M059J (cell line): ENCODE measurements around the gene MACROD2. TPM values are rescaled to one million over a fixed set of nuclear protein-coding genes. Genes with fewer than 3 reads are reported as not detected.
A peak's percentile ranks its signal among the peaks of the same experiment; 100 is the strongest.

Source experiments
- DNase-seq: peaks from one replicate; pipeline ENCODE4 v3.0.0-alpha.2; 2012; ENCODE audit warnings: low read depth
- total RNA-seq: library from RNA; depleted of rRNA; stranded (reverse); fragments of >200 nt; shearing (Covaris generic); gene quantifications from 2 replicates; pipeline ENCODE4 v1.2.3, GENCODE V29; 2014

MACROD2 gene
- total RNA-seq, 1 experiment from 2014 or later: 1.8 TPM

DNA sequence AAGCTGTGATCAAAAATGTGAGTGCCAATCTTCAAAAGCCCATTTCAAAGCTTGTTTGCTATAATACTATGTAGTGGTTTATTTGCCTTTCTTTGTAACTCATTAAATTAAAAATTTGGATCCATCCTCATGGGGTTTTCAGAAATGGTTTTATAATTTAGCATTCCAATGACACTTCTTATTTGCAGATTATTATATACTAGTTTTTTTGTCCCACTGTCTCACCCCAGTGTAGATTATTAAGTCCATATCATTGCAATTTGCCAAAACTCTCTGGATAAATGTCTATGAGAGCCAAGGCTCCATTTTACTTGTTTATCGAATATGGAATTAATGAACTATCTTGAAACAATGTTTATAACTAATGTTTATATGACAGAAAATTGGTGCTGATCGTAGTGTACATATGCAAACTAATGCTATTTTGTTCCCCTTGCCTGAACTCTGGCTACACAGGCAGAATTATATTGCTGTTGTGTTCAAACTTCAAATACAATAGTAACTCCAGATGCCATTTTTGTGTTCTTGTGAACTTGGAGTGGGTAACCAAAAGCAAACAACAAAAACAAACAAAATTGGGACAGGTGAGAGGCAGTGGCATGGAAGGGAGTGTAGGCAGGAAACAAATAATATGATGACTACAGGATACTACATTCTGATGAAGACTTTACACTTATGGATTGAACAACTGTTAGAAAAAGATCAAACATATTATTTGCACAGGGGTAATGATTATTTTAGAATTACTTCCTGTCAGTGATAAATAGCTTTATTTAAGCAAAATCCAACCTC, 649.2 kb downstream of the MACROD2 start:
- no peak for DNase-seq

DNA sequence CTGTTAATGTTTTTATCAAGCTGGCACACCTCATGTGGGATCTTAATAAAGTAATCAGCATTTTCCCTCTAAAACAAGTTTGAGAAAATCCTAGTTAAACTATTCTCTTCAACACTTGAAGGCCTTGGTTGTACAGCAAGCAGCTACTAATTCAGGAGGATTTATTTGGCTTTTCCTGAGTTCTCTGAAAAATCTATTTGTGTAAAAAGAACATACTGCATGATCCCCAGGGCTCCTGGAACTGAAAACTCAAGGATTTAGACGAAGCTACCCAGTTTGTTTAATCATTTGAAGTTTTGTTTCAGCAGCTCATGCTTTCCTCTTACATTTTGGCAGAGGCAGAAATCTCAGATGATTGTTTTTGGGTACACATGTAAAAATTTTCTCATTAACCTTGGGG, 651.7 kb downstream of the MACROD2 start:
- no peak for DNase-seq

DNA sequence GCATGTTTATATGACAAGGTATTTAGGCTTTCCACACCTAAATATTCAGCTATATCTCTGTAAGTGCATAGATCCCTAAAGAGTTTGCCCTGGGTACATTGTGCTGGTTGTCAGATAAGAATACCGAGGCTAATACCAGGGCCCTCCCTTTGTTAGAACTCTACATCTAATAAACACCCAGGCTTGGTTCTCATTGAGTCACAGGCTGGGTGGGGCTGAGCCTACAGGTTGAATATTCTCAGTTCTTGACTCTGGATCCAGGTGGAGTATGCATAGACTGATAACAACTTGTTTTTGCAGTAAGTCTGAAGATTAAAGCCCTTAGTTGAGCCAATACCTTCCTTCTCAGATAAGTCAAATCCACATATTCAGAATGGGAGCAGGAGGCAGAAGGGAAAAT, 654.3 kb downstream of the MACROD2 start:
- DNase-seq: no peak

DNA sequence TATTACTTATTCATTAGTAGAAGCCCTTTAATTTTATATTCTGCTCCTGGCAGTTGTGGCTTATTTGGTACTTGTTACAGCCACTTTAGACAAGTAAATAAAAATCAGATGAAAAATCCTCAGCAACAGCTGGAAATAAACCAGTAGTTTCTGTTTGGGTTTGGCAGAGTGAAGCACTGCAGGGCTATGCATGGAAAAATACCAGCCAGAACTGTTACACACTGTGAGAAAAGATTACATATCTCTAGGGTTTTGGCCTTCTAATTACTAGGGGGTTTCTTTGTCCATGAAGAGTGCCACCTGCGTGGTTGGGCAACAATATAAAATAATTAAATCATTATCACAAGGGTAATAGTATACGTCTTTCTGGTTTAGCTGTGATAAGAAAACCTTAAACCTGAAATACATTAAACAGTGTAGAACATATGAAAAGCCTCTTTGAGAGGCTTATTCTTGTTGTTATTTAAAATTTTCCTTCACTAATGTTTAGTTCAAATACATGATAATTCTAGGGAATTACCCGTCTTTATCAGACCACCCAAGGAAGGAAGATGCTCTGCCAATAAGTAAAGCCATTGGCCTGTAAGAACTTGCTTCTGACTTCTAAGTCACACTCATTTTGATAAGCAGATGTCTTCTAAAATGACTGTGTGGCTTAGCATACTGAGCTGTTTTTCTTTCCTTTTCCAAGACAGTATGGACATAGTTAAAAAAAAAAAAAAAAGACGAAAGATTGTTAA, 662.1 kb downstream of the MACROD2 start:
- DNase-seq: no peak

DNA sequence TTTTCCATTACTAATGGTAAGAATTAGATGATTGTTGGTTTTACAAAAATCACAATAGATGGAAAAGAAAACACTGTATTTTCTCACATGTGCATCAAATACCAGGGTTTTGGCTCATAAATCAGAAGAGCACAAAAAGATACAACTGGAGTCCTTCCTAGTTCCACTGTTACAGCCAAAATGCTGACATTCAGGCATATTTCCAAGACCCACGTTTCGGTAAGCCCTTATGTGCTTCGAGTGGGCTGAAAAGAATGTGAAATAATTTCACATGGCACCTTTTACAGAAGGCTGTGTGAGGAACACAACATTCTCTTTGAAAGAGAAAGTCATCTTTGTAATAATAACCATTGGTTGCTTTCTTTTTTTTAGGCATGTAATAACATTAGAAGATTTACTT, 668.8 kb downstream of the MACROD2 start:
- DNase-seq: no peak

DNA sequence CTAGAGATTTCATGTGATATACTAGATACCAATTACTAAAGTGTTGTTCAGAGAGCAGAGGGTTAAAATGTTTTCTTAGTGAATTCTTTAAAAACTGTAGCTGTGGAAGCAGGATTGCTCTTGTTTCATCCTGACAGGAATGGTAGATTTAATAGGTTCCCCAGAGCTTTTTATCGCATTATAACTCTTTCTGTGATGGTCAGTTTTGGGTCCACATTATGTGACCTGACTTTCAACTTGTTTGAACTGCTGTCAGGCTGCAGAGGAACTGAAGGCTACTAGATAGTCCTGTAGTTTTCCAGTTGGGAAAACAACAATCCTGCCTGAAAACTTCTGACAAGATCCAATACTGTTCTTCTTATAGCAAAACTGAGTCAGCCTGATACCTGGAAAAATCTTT, 671.4 kb downstream of the MACROD2 start:
- no peak for DNase-seq

DNA sequence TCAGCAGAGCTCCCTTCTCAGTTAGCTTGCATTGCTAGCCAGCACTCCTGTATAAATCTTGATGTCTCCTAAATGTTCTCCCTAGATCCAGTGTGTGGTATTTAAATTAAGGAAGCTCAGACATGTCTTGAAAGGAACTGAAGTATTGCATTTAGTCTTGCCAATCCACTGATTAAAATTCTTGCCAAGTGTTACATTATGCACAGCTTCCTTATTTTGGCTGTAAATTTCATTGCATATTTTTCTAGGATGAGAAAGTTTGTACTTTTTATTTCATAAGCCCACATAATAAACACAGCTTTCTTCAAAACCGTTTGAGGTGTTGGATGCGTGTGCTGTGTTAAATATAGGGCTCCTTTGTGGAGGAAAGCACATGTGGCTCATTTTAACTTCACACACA, 671.9 kb downstream of the MACROD2 start:
- no peak for DNase-seq

DNA sequence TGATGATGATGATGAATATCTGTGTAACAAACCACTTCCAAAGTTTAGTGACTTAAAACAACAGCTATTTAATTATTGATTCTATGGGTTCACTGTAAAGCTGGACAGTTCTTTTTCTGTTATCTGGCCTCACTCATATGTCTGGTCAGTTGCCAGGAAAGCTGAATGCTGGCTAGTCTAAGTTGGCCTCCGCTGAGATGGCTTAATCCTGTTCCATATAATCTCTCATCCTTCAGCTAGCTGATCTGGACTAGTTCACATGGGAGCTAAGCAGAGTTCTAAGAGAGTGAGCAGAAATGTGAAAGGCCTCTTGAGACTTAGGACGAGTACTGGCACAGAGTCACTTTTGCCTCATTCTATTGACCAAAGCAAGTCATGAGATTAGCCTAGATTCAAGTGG, 676.8 kb downstream of the MACROD2 start:
- DNase-seq: no peak

DNA sequence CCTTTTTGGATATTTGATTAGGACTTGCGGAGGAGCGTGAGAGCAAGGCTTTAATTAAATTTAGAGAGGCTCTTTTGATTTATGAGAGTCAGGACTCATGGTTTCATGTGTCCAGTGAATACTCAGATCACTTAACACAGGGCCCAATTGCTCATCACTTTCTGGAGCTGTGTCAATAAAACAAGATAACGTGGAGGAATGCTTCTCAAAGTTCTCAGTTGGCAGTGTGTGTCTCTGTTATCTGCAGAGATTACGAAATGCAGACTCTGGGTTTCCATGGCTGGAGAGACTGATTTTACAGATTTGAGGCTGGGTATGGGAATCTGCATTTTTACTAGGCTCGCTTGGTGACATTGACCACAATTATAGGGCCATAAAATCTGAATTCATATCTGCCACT, 677.8 kb downstream of the MACROD2 start:
- no peak for DNase-seq

DNA sequence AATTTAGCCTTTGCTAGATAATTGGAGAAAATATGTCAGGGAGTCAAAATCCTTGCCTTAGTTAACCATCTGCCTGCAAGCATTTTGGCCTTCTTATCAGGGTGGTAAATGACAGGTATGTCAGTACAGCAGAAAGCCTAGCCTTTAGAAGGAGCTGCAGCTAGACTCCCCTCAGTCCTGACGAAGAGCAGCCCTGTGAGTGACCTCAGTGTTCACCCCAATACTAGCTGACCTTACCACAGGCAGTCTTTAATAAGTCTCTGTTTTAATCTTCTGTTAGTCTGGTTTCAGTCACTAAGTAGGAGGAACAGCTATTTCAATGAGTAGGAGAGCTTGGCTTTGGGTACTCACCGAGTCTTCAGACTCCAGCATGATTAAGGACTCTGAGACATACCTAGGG, 682.1 kb downstream of the MACROD2 start:
- no peak for DNase-seq

DNA sequence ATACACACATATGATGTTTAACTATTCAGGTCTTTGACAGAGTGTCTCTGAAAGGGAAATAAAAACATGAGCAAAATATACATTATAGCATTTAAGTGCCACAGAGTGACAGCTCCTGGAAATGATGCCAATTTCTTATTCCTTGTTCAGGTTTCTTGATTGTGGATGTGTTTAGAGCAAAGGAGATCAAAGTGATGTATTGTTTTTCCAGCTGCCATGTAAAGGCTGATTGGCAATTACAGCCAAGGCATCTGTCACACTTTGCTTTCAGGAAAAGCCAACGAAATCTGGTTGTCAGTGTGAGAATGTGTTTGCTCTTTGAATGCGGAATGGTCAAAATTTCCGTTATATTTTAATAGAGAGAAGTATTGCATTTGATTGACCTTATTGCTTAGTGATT, 689.9 kb downstream of the MACROD2 start:
- DNase-seq: no peak

DNA sequence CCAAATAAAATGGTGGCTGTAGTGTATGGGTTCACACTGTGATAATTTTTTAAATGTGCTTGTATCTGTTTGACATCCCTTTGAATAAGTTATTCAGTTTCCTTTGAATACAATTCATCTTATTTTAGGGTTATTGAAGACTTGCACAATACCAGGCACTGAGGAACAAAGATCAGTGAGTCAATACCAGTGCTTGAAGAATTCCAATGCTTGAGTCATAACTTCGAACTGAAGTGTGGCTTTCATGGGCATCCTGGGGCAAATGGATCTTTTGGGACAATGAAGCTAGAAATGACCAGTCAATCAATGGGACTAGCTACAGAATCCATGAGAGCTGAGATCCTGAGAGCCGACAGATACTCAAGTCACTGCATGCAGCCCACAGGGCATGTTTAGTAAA, 692.0 kb downstream of the MACROD2 start:
- DNase-seq: no peak

DNA sequence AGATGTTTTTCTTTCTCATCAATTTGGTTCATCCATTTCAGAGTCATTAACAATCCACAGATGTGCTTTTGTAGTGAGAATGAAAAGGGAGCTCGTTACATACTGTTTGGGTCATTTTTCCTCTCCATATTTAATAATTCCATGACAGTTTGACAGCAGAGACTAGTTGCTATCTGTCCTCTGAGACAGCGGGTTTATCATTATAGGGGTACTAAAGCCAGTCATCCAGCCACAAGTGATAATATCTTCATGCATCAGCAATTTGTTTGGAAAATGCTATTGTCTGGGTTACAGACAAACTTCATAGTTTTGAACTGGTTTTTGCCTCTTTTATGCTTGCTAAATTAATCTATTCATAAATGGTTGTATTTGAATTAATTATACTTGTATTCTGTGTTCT, 692.7 kb downstream of the MACROD2 start:
- no peak for DNase-seq

DNA sequence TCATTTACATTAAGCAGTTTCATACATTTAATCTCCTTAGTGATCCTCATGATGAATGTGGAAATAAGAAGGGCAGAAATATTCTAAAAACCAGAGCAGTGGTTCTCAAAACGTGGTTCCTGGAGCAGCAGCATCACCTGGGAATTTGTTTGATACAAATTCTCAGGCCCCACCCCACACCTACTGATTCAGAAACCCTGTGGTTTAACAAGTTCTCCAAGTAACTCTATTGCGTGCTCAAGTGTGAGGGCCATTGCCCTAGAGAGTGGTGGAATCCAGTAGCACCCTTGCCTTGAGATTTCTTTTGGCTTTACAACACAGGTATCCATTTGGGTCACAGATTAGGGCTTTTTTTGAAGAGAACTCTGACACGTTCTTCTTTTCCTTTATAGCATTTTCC, 696.7 kb downstream of the MACROD2 start:
- DNase-seq: no peak

DNA sequence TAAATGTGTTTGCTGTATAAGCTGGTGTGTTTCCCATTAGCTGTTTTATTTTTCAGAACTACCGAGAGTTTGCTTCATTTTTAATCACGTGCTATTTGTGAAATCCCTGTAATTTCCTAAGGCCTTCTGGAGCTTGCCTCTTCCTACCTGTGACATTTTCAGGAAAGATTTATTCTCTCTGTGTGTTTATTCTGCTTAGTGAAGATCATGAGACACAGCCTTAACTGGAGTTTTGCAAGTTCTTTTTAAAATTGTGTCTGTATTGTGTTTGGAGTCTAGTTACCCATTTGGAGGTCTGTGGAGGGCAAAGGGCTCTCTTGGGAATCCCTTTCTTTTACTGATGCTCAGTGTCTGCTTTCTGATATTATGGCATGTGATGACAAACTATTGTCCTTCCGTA, 701.2 kb downstream of the MACROD2 start:
- no peak for DNase-seq

DNA sequence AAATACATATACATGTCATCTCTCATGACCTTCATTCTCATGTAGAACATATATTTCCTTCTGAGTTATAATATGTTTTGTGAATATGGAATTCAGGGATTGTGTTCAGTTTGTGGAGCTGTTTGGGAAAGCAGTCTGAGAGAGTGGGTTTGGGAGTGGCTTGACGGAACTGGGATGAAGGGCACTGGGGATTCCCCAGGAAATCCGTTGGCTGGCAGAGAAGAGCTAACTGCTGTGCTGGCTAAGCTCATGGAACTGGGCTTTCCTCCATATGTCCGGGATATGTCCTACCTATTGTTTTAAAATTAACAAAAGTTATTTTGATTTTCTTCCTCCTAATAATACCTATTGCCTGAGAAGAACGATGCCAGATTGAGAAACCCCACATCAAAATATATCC, 701.6 kb downstream of the MACROD2 start:
- DNase-seq: no peak

DNA sequence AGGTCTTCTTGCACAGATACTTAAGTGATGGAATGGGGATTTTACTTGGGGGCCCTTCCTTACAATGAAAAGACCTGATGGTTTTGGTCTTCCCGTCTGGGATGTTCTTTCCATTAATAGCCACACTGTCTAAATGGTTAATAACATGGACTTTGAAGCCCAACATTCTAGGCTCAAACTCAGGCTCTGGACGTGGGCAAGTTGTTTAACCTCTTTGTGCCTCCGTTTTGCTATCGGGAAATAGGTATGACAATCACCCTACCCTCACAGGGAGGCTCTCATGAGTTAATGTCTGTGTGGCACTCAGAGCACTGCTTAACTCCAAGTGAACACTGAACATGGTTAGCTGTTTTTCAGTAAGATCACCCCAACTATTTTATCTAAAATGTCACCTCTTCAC, 702.8 kb downstream of the MACROD2 start:
- DNase-seq: no peak

DNA sequence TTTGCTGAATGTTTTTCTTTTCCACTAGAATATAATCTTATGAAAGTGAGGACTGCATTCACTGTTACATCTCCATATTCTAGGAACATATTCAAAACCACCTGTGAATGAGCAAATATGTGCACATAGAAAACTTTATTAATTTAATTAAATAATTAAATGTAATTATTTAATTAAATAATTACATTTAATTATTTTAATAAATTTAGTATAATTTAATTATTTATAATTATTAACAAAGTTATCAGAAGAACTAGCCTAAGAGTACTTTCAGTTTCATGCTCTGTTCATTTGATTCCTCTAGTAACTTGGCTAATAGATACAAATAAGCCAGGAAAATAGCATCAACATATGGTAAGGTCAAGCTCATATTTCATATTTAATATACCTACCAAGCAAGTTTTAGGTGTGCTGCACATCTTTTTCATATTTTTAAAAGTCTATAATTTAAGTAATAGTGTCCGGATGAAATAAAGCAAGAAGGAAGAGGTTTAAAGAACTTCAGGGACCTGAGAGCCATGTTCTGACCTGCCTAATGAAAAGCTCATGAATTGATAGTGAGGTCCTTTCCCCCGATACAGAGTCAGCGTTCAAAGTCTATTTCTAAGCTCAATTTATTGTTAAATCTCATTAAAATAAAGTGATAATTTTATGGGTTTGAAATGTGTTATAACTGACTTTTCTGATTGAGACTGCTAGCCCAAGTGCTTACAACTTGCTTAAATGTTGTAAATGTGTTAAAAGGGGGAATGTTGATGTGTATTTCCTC, 703.5 kb downstream of the MACROD2 start:
- DNase-seq: no peak

DNA sequence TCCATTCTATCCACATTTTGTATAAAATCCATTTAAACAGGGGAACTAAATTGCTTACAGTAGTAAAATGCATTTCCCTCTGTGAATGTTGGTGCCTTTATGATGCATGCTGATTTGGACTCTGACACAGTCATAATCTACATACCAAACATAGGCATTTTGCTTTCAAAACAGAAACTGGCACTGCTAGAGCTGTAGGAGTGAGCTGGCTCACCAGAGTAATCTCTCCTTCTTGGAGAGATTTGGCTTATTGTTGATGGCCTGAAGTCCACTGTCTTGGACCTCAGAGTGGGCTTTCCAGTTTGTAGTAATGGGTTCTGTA, 705.3 kb downstream of the MACROD2 start:
- peak; percentile 3 for DNase-seq

DNA sequence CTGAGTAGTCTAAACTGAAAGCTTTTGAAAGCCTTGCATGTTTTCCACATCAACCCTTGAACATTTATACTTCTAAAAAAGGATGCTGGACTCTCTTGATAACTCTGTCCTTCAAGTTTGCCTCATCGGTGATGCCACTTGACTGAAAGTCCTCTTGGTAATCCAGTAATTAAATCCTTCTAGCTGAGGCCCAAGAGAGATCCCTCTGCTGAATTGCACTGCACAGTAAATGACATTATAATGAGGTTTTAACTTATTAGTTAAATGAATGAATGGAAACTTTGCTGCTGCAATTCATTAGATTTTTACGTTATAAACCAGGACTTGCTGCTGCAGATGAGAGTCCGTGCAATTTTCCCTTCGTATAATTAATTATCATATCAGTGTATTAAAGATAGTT, 706.0 kb downstream of the MACROD2 start:
- no peak for DNase-seq

DNA sequence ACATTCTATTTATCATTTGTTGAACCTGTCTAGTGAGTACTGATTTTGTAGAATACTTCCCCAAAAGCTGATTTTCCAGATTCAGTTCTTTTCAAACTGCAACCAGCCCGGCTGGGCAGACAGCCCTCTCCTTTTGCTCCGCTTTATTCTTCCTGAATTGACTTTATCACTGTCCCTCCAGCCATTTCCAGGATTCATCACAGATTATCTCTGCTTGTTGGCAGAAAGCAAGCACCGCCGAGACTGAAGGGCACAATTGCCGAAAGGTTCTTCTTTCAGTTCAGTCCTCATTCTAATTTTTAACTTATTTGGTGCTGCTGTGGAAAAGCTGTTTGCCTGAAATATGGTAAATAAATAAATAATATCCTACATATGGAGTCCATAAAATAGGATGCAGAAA, 711.2 kb downstream of the MACROD2 start:
- DNase-seq: no peak

DNA sequence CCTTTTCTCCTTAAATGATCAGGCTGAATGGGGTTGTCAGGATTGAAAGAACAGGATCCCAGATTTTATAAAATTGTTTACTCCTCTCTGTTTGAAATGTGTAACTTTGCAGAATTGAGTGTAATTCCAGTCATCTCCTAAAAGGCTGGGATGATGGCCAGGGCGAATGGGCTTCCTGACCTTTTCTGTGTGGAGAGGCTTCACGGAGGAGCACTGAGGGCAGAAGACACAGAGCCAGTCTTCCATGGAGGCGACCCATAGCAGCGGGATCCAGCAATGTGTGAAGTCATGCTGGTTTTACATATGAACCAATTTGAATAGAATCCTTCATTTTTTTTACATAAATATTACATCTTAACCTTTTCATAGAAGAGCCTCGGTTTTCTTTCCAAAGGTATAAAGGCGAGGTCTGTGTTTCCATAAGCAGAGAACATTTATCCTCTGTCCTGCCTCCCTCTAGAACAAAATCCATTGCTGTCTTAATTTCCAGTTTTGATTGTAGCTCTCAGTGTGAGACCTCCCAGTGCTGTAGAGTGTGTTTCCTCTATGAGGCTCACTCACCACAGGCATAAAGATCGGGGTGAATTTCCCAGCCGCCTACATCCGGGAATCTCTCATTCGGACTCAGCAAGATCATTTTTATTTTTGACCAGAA, 711.8 kb downstream of the MACROD2 start:
- DNase-seq: no peak
